Activated CD4-positive, alpha-beta T cell treated with anti-CD3 and anti-CD28 coated beads, Interleukin-2, amount 50 U/mL, for 24 hours (primary cell): Measurements from ENCODE around the gene AP3M1.

ENCODE experiments used
- DNase-seq, 2 donors: peaks; one replicate each; pipeline ENCODE4 v3.0.0-alpha.2; 2020; ENCODE audit warnings: low read depth in 1 of 2, low spot score in 1 of 2

The AP3M1 gene

GRCh38 chr10:74081941-74082718 lies 68.5 kb downstream of the AP3M1 start:
- no peak for DNase-seq

- DNase-seq: peak in 1 of 2 donors; percentile 30
These were observed 69.3 kb downstream of the AP3M1 start for GRCh38 chr10:74081192-74081803.

- DNase-seq: no peak
These were observed 70.6 kb downstream of the AP3M1 start for GRCh38 chr10:74079936-74080590.

- DNase-seq: no peak
These were observed 71.3 kb downstream of the AP3M1 start for GRCh38 chr10:74079028-74079935.

GRCh38 chr10:74078037-74078436 lies 72.6 kb downstream of the AP3M1 start:
- peak in 1 of 2 donors; percentile 25 for DNase-seq

- DNase-seq: no peak
These were observed 73.2 kb downstream of the AP3M1 start for GRCh38 chr10:74077416-74077815.

GRCh38 chr10:74076961-74077360 lies 73.7 kb downstream of the AP3M1 start:
- DNase-seq: no peak

- DNase-seq: no peak
These were observed 74.7 kb downstream of the AP3M1 start for GRCh38 chr10:74075906-74076305.

- DNase-seq: no peak
These were observed 78.1 kb downstream of the AP3M1 start for GRCh38 chr10:74072503-74072902.

GRCh38 chr10:74071157-74071556 lies 79.5 kb downstream of the AP3M1 start:
- no peak for DNase-seq
